ENCODE results near the gene SOX14. TPM values are rescaled to one million over a fixed set of nuclear protein-coding genes. Genes with fewer than 3 reads are reported as not detected.

SOX14 gene
- total RNA-seq, 1 donor from 2014 or later = not detected

Other genes with a start within 250 kb of the SOX14 start
- gene CLDN18, start 245.8 kb downstream of the SOX14 start, total RNA-seq = not detected in 2 replicates

Data from lung microvascular endothelial cell (primary cell).